Measurements from ENCODE around the gene FLAD1.

FLAD1 gene

DNA sequence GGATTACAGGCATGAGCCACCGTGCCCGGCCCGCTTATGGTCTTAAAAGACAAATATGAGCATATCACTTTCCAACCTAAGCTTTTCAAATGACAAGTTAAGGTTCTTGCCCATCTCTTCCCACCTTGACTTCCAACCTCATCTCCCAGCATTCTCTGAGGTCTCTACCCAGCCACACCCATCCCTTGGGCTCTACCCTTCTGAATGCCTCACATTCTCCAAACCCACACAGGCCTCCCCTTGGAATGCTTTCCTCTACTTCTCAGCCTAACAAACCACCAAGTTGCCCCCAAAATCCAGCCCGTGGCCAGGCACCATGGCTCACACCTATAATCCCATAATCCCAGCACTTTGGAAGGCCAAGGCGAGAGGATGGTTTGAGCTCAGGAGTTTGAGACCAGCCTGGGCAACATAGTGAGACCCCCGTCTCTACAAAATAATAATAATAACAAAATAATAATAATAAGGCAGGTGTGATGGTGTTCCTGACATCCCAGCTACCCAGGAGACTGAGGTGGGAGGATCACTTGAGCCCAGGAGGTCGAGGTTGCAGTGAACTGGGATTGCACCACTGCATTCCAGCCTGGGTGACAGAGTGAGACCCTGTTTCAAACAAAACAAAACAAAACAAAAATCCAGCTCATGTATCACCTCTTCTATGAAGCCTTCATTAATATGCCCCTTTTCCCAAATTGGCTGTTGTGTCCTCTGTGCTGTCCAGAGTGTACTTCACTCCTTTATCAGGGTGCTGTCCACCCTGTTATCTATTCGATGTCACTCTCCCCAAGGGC is 39.2 kb downstream of the FLAD1 start:
- peak overlapping the region; percentile 4 to 60 for H3K27ac Mint-ChIP-seq
- H3K4me1 Mint-ChIP-seq (ENCODE audit: low read depth in 2 of 2) = peaks cover 6 to 11% of the 10 kb centered on the region in 2 donors
- ATAC-seq (replicated peaks) = no peak
- no peaks in the 10 kb centered on the region for H3K27me3 Mint-ChIP-seq
- no peaks in the 10 kb centered on the region for H3K36me3 Mint-ChIP-seq (ENCODE audit: insufficient read depth)
- H3K9me3 Mint-ChIP-seq = no peaks in the 10 kb centered on the region
- no peak overlapping the region for H3K4me3 Mint-ChIP-seq
- DNase-seq = no peak

DNA sequence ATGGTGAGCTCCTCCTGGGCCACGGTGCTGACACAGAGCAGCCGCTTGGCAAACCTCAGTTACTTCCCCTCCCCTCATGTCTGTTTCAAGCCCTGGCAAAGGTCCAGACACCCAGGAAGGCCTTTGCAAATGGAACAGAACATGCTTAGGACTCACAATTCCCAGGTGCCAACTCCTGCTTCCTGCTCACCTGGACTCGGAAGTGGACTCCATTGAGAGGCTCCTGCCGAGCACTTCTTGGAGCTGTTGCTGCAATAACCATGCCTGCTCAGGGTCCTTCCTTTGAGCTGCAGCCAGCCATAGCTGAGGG is 39.7 kb downstream of the FLAD1 start:
- Mint-ChIP-seq H3K36me3 (ENCODE audit: insufficient read depth) (no peaks in the 10 kb centered on the region), H3K4me1 (ENCODE audit: low read depth in 2 of 2) (peaks cover 2 to 11% of the 10 kb centered on the region in 2 donors), H3K9me3 (no peaks in the 10 kb centered on the region)

GRCh38 chr1:155023627-155024026 is 40.5 kb downstream of the FLAD1 start:
- Mint-ChIP-seq H3K4me3 (no peak overlapping the region), H3K9me3 (no peaks in the 10 kb centered on the region), H3K27me3 (peaks cover 0 to under 1% of the 10 kb centered on the region in 2 donors), H3K27ac (no peak overlapping the region), H3K36me3 (ENCODE audit: insufficient read depth) (no peaks in the 10 kb centered on the region), H3K4me1 (ENCODE audit: low read depth in 2 of 2) (peaks cover 2 to 11% of the 10 kb centered on the region in 2 donors)
- no peak for DNase-seq
- no peak for ATAC-seq (replicated peaks)

More for the DNA sequence above, 39.7 kb downstream of the FLAD1 start:
- DNase-seq = no peak
- Mint-ChIP-seq H3K27ac (peak overlapping the region in 1 of 2 donors; percentile 60), H3K27me3 (no peaks in the 10 kb centered on the region), H3K4me3 (no peak overlapping the region)
- no peak for ATAC-seq (replicated peaks)

DNA sequence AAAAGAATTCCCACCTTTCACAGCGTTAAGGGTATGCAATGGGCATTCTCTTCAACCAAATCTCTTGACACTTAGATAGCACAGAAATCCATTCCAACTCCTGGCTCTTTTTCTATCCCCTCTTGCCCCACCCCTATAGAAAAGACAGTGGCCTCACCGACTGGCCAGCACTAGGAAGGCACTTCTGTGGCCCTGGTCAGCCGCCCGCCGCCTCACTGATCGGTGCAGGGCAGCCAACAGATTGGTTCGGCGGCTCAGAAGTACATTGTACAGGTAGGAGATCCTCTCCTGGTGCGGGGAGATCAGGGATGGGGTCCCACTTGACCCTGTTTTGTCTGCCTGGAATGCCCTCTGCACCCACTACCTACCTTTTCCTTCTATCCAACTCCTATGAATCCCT is 41.2 kb downstream of the FLAD1 start:
- H3K4me1 Mint-ChIP-seq (ENCODE audit: low read depth in 2 of 2) = peaks cover 2 to 7% of the 10 kb centered on the region in 2 donors
- H3K27ac Mint-ChIP-seq = no peak overlapping the region
- H3K27me3 Mint-ChIP-seq = peaks cover 0 to 6% of the 10 kb centered on the region in 2 donors
- no peaks in the 10 kb centered on the region for H3K9me3 Mint-ChIP-seq
- DNase-seq (no peak), ATAC-seq (replicated peaks) (no peak)
- no peaks in the 10 kb centered on the region for H3K36me3 Mint-ChIP-seq (ENCODE audit: insufficient read depth)
- H3K4me3 Mint-ChIP-seq = no peak overlapping the region

- Mint-ChIP-seq H3K9me3 (no peaks in the 10 kb centered on the region), H3K4me3 (no peak overlapping the region), H3K27me3 (peaks cover 0 to 6% of the 10 kb centered on the region in 2 donors), H3K27ac (no peak overlapping the region), H3K4me1 (ENCODE audit: low read depth in 2 of 2) (peaks cover 0 to 3% of the 10 kb centered on the region in 2 donors), H3K36me3 (ENCODE audit: insufficient read depth) (no peaks in the 10 kb centered on the region)
- no peak for ATAC-seq (replicated peaks)
- no peak for DNase-seq
Observed at GRCh38 chr1:155026154-155026553, 43.0 kb downstream of the FLAD1 start.

GRCh38 chr1:155026588-155026987 is 43.4 kb downstream of the FLAD1 start:
- no peak overlapping the region for H3K4me3 Mint-ChIP-seq
- DNase-seq (no peak), ATAC-seq (replicated peaks) (no peak)
- H3K4me1 Mint-ChIP-seq (ENCODE audit: low read depth in 2 of 2) = peaks cover 0 to under 1% of the 10 kb centered on the region in 2 donors
- no peak overlapping the region for H3K27ac Mint-ChIP-seq
- no peaks in the 10 kb centered on the region for H3K9me3 Mint-ChIP-seq
- no peaks in the 10 kb centered on the region for H3K36me3 Mint-ChIP-seq (ENCODE audit: insufficient read depth)
- peaks cover 0 to 6% of the 10 kb centered on the region in 2 donors for H3K27me3 Mint-ChIP-seq

- Mint-ChIP-seq H3K27me3 (peaks cover 6 to 11% of the 10 kb centered on the region in 2 donors), H3K9me3 (no peaks in the 10 kb centered on the region), H3K4me1 (ENCODE audit: low read depth in 2 of 2) (no peaks in the 10 kb centered on the region), H3K27ac (no peak overlapping the region), H3K36me3 (ENCODE audit: insufficient read depth) (peaks cover 3% of the 10 kb centered on the region), H3K4me3 (no peak overlapping the region)
- DNase-seq = no peak
- ATAC-seq (replicated peaks) = no peak
Observed at GRCh38 chr1:155029513-155030242, 46.5 kb downstream of the FLAD1 start.

GRCh38 chr1:155030243-155030795 is 47.2 kb downstream of the FLAD1 start:
- H3K4me3 Mint-ChIP-seq = no peak overlapping the region
- no peaks in the 10 kb centered on the region for H3K4me1 Mint-ChIP-seq (ENCODE audit: low read depth in 2 of 2)
- H3K27me3 Mint-ChIP-seq = peaks cover 11 to 13% of the 10 kb centered on the region in 2 donors
- H3K27ac Mint-ChIP-seq = no peak overlapping the region
- ATAC-seq (replicated peaks) = no peak
- peaks cover 3% of the 10 kb centered on the region for H3K36me3 Mint-ChIP-seq (ENCODE audit: insufficient read depth)
- no peaks in the 10 kb centered on the region for H3K9me3 Mint-ChIP-seq
- no peak for DNase-seq

GRCh38 chr1:155030899-155031298 is 47.8 kb downstream of the FLAD1 start:
- Mint-ChIP-seq H3K9me3 (no peaks in the 10 kb centered on the region), H3K27me3 (peaks cover 11 to 14% of the 10 kb centered on the region in 2 donors), H3K36me3 (ENCODE audit: insufficient read depth) (peaks cover 3% of the 10 kb centered on the region), H3K27ac (no peak overlapping the region), H3K4me3 (no peak overlapping the region), H3K4me1 (ENCODE audit: low read depth in 2 of 2) (no peaks in the 10 kb centered on the region)
- ATAC-seq (replicated peaks) (no peak), DNase-seq (no peak)

GRCh38 chr1:155032886-155033285 is 49.7 kb downstream of the FLAD1 start:
- Mint-ChIP-seq H3K4me3 (no peak overlapping the region), H3K4me1 (ENCODE audit: low read depth in 2 of 2) (peaks cover 0 to under 1% of the 10 kb centered on the region in 2 donors), H3K27ac (no peak overlapping the region), H3K36me3 (ENCODE audit: insufficient read depth) (peaks cover 3% of the 10 kb centered on the region), H3K9me3 (no peaks in the 10 kb centered on the region), H3K27me3 (peaks cover 15 to 17% of the 10 kb centered on the region in 2 donors)
- ATAC-seq (replicated peaks) = no peak
- no peak for DNase-seq

DNA sequence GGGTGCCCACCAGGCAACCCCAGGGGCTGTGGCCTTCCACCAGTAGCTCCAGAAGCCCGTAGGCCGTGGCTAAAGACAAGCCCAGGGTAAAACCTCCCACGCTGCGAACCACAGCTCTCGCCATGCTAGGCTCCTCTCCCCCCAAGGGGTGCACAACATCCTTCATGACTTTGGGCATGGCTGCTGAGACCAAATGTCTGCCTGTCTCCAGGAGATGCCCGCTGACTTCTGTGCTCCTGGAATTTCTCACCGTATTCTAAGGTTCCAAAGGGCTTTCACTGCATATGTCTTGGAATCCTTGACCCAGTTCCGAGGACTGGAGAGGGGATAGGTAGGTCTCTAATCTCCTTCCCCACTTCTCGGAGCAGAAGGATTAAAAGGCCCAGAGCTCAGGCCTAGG is 50.4 kb downstream of the FLAD1 start, which contains the start of the genes DCST1 and DCST2:
TSS of gene DCST1 (plus strand) at position 301 of the 400 bp plus-strand sequence. CDS start 213 bp downstream, outside the sequence.
TSS of gene DCST2 (minus strand) at position 258 of the 400 bp plus-strand sequence. CDS start at position 178, 80 bp downstream.
- Mint-ChIP-seq H3K27me3 (peaks cover 22 to 23% of the 10 kb centered on the region in 2 donors), H3K27ac (no peak within 1 kb of the TSS)

DNA sequence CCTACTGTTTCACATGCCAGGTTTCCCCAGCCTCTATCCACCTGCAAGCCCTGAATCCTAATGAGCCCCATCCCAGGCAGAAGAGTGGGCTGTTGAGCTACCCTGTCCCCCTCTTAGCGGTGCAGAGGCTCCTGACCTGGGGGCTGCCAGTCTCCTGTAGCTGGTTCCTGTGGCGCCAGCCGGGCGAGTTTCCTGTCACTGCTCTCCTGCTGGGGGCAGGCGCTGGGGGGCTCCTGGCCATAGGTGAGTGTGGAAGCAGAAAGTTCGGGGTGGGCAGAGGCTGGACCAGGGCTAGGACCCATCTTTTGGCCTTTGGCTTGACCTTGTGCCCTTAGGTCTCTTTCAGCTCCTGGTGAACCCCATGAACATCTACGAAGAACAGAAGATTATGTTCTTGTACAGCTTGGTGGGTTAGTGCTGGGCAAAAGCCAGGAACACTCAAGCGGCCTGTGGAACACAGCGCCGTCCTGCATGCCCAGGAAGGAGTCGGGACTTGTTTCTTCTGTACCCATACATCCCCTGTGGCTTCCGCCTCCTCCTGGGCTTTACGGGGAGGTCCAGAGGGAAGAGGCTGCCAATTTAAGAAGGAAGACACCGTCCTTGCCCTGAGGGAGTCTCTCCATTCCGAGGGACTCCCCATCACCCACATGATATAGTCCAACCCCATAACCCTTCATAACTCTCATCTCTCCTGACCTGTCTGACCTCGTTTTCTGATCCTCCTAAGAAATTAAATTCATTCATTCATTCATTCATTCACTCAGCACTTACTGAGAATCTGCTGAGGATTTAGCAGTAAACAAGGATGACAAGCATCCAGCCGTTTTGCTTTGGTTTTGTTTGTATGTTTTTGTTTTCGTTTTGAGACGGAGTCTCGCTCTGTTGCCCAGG is 51.4 kb downstream of the FLAD1 start:
- H3K9me3 Mint-ChIP-seq = no peaks in the 10 kb centered on the region
- H3K4me3 Mint-ChIP-seq = no peak overlapping the region
- peaks cover 3% of the 10 kb centered on the region for H3K36me3 Mint-ChIP-seq (ENCODE audit: insufficient read depth)
- DNase-seq = no peak
- no peak for ATAC-seq (replicated peaks)
- H3K4me1 Mint-ChIP-seq (ENCODE audit: low read depth in 2 of 2) = peaks cover 0 to 3% of the 10 kb centered on the region in 2 donors
- no peak overlapping the region for H3K27ac Mint-ChIP-seq
- peaks cover 28 to 32% of the 10 kb centered on the region in 2 donors for H3K27me3 Mint-ChIP-seq

More for the DNA sequence above, 50.4 kb downstream of the FLAD1 start, which contains the start of the genes DCST1 and DCST2:
- no peak within 1 kb of the TSS for H3K4me3 Mint-ChIP-seq
- ATAC-seq (replicated peaks) (no peak), DNase-seq (no peak)
- no peaks in the 10 kb centered on the region for H3K9me3 Mint-ChIP-seq
- H3K4me1 Mint-ChIP-seq (ENCODE audit: low read depth in 2 of 2) = peaks cover 0 to 3% of the 10 kb centered on the region in 2 donors
- H3K36me3 Mint-ChIP-seq (ENCODE audit: insufficient read depth) = peaks cover 3% of the 10 kb centered on the region

- ATAC-seq (replicated peaks) = no peak
- H3K36me3 Mint-ChIP-seq (ENCODE audit: insufficient read depth) = peaks cover 9% of the 10 kb centered on the region
- DNase-seq = no peak
- H3K4me1 Mint-ChIP-seq (ENCODE audit: low read depth in 2 of 2) = peaks cover 0 to 3% of the 10 kb centered on the region in 2 donors
- peaks cover 32 to 33% of the 10 kb centered on the region in 2 donors for H3K27me3 Mint-ChIP-seq
- H3K9me3 Mint-ChIP-seq = no peaks in the 10 kb centered on the region
- H3K27ac Mint-ChIP-seq = no peak overlapping the region
- H3K4me3 Mint-ChIP-seq = no peak overlapping the region
Observed at GRCh38 chr1:155035936-155036335, 52.8 kb downstream of the FLAD1 start.
